Keratinocyte (primary cell): ENCODE results near the gene KRT82.

Source experiments
- EZH2 ChIP-seq: IDR thresholded peaks from one replicate; pipeline ENCODE4 v1.6.1; 2012; ENCODE audit warnings: inconsistent platforms, mild to moderate bottlenecking, low read length, moderate library complexity
- TF ChIP-seq, protein P1 (sequence below), 3 experiments: IDR thresholded peaks in 1 of 3; conservative IDR thresholded peaks in 1 of 3; optimal IDR thresholded peaks in 1 of 3; 2 replicates in 2 of 3; 3 replicates in 1 of 3; pipeline versions ENCODE3 to v1.5.1; 2011; ENCODE audit warnings: low read length in 3 of 3, mild to moderate bottlenecking in 3 of 3, moderate library complexity in 2 of 3, control low read depth in 1 of 3, inconsistent platforms in 1 of 3; ENCODE audit not compliant: insufficient read depth in 2 of 3; ENCODE audit errors: extremely low read depth in 1 of 3

GRCh38 chr12:52399756-52400155, 6.4 kb downstream of the KRT82 start:
- no peak for TF ChIP-seq EZH2
- TF ChIP-seq, protein P1, sequence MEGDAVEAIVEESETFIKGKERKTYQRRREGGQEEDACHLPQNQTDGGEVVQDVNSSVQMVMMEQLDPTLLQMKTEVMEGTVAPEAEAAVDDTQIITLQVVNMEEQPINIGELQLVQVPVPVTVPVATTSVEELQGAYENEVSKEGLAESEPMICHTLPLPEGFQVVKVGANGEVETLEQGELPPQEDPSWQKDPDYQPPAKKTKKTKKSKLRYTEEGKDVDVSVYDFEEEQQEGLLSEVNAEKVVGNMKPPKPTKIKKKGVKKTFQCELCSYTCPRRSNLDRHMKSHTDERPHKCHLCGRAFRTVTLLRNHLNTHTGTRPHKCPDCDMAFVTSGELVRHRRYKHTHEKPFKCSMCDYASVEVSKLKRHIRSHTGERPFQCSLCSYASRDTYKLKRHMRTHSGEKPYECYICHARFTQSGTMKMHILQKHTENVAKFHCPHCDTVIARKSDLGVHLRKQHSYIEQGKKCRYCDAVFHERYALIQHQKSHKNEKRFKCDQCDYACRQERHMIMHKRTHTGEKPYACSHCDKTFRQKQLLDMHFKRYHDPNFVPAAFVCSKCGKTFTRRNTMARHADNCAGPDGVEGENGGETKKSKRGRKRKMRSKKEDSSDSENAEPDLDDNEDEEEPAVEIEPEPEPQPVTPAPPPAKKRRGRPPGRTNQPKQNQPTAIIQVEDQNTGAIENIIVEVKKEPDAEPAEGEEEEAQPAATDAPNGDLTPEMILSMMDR (optimal IDR thresholded peaks at IDR 0.05 in 1 of 3, IDR thresholded peaks at IDR 0.05 in 1 of 3, conservative IDR thresholded peaks at IDR 0.05 in 1 of 3; ENCODE audit: extremely low read depth in 1 of 3, insufficient read depth in 2 of 3, low read length in 3 of 3): no peak
